Placental pericyte (primary cell): ENCODE data around the gene GTF2H2C. TPM values are rescaled to one million over a fixed set of nuclear protein-coding genes. Genes with fewer than 3 reads are reported as not detected.

Experiments used
- small RNA-seq: library from RNA; depleted of rRNA; stranded (forward); fragments of <200 nt; gene quantifications from one replicate; pipeline ENCODE3, GENCODE V24; 2012; ENCODE audit warnings: low replicate concordance
- total RNA-seq: library from RNA; depleted of rRNA; stranded (reverse); fragments of >200 nt; gene quantifications from 2 replicates; pipeline ENCODE4 v1.2.3, GENCODE V29; 2012

GTF2H2C gene
- total RNA-seq = 26.9 and 43.1 TPM in 2 replicates

GRCh38 chr5:69559908-69560330, at the start of gene GTF2H2C:
Gene GTF2H2C (plus strand): TSS chr5:69560191. CDS start chr5:69565133, 4,942 bp downstream.

Small RNA genes lying within 50 kb of the gene (small RNA-seq; reads per million reads assigned to genes)
- gene RNU6-724P = not detected

Other genes with a start within 250 kb of the GTF2H2C start
- 1.5 and 3.0 TPM in 2 replicates for gene CCDC125, start 227.4 kb upstream of the GTF2H2C start, total RNA-seq
- gene AK6, start 190.7 kb upstream of the GTF2H2C start, total RNA-seq = 17.6 and 25.4 TPM in 2 replicates
- gene TAF9, start 190.7 kb upstream of the GTF2H2C start, total RNA-seq = 64.9 and 79.7 TPM in 2 replicates
- gene RAD17, start 190.4 kb upstream of the GTF2H2C start, total RNA-seq = 20.1 and 23.2 TPM in 2 replicates
- gene MARVELD2, start 145.1 kb upstream of the GTF2H2C start, total RNA-seq = 1.0 and 1.1 TPM in 2 replicates
- gene OCLN, start 67.4 kb upstream of the GTF2H2C start, total RNA-seq = 1.1 and 1.3 TPM in 2 replicates